Brain microvascular endothelial cell (primary cell): ENCODE data around the gene USP12.

Experiments
- DNase-seq: peaks from one replicate; pipeline ENCODE4 v3.0.0-alpha.2; 2020
- H3K27ac ChIP-seq: fragments of 250-450 bp; sonication (Bioruptor Pico); 2 replicates; pipeline ENCODE4 v1.5.1; 2020; ENCODE audit warnings: mild to moderate bottlenecking, moderate library complexity
- H3K27me3 ChIP-seq: fragments of 250-450 bp; sonication (Bioruptor Pico); replicated peaks from 2 replicates; pipeline ENCODE4 v1.5.1; 2020; ENCODE audit warnings: mild to moderate bottlenecking
- H3K36me3 ChIP-seq: fragments of 250-450 bp; sonication (Bioruptor Pico); replicated peaks from 2 replicates; pipeline ENCODE4 v1.5.1; 2020; ENCODE audit warnings: mild to moderate bottlenecking
- H3K4me3 ChIP-seq: 2 replicates; pipeline ENCODE4 v1.5.1; 2011; ENCODE audit warnings: low read depth, mild to moderate bottlenecking, control low read depth, low read length, moderate library complexity
- CTCF ChIP-seq: IDR thresholded peaks from 2 replicates; pipeline ENCODE4 v1.5.1; 2011; ENCODE audit warnings: low read depth, mild to moderate bottlenecking, moderate library complexity, low read length, control low read depth, inconsistent platforms; ENCODE audit errors: missing control alignments
- in situ Hi-C: cut with HindIII; loops from 2 replicates; pipeline ENCODE4 v1.10.0; 2017; ENCODE audit warnings: low sequenced_read_pairs, low pct_ligation_motif_present

The USP12 gene

GRCh38 chr13:27053210-27053884, 118.3 kb downstream of the USP12 start:
- no peaks in the 10 kb centered on the region for H3K27me3 ChIP-seq
- DNase-seq, result no peak
- no peaks in the 10 kb centered on the region for H3K36me3 ChIP-seq
- TF ChIP-seq CTCF, result no peak
- H3K4me3 ChIP-seq, result no peak overlapping the region
- H3K27ac ChIP-seq, result no peak overlapping the region
- in situ Hi-C loops, result no loop called here

- no peaks in the 10 kb centered on the region for H3K36me3 ChIP-seq
- TF ChIP-seq CTCF, result no peak
- in situ Hi-C loops, result no loop called here
- H3K4me3 ChIP-seq, result no peak overlapping the region
- H3K27me3 ChIP-seq, result no peaks in the 10 kb centered on the region
- H3K27ac ChIP-seq, result no peak overlapping the region
- DNase-seq, result no peak
Measured at GRCh38 chr13:27052551-27053208, 118.9 kb downstream of the USP12 start.

- H3K27me3 ChIP-seq, result no peaks in the 10 kb centered on the region
- no peak for TF ChIP-seq CTCF
- H3K4me3 ChIP-seq, result no peak overlapping the region
- H3K27ac ChIP-seq, result no peak overlapping the region
- no peak for DNase-seq
- in situ Hi-C loops, result no loop called here
- H3K36me3 ChIP-seq, result no peaks in the 10 kb centered on the region
Measured at GRCh38 chr13:27047081-27047480, 124.5 kb downstream of the USP12 start.

GRCh38 chr13:27044837-27045570, 126.6 kb downstream of the USP12 start:
- Histone ChIP-seq H3K27me3 (no peaks in the 10 kb centered on the region), H3K4me3 (no peak overlapping the region), H3K27ac (no peak overlapping the region), H3K36me3 (no peaks in the 10 kb centered on the region)
- in situ Hi-C loops, result no loop called here
- no peak for DNase-seq
- TF ChIP-seq CTCF, result no peak

GRCh38 chr13:27043013-27043412, 128.6 kb downstream of the USP12 start:
- peak; percentile 94 for DNase-seq
- TF ChIP-seq CTCF, result no peak
- no peaks in the 10 kb centered on the region for H3K27me3 ChIP-seq
- H3K27ac ChIP-seq, result peak overlapping the region; percentile 53
- no peak overlapping the region for H3K4me3 ChIP-seq
- H3K36me3 ChIP-seq, result no peaks in the 10 kb centered on the region
- in situ Hi-C loops, result no loop called here
